Activated naive CD8-positive, alpha-beta T cell treated with anti-CD3 and anti-CD28 coated beads, Interleukin-2, amount 10 ng/mL, durations not matched to agents 7 days and 5 days (primary cell): ENCODE measurements around the gene RNF180. TPM values are rescaled to one million over a fixed set of nuclear protein-coding genes. Genes with fewer than 3 reads are reported as not detected.

ENCODE experiments used
- ATAC-seq: fragments of 150-1000 bp; cut with Tn5 transposase; one replicate; pipeline ENCODE4 v1.10.0; 2021; ENCODE audit warnings: low read depth, moderate library complexity
- POLR2A ChIA-PET: fragments of 350-600 bp; sonication (Branson Sonifier 250); formaldehyde crosslinking; loops from one replicate; lab custom pipeline; 2021; ENCODE audit warnings: antibody characterized with exemption; lab: Charles Lee
- DNase-seq: peaks from one replicate; pipeline ENCODE4 v3.0.0; 2021
- H3K27ac Mint-ChIP-seq: one replicate; pipeline ENCODE4 v1.8.0; 2022; ENCODE audit warnings: mild to moderate bottlenecking, mixed read lengths
- H3K27me3 Mint-ChIP-seq: one replicate; pipeline ENCODE4 v1.8.0; 2022; ENCODE audit warnings: mild to moderate bottlenecking, moderate library complexity, mixed read lengths
- H3K36me3 Mint-ChIP-seq: one replicate; pipeline ENCODE4 v1.8.0; 2021; ENCODE audit warnings: mild to moderate bottlenecking, mixed read lengths
- H3K4me1 Mint-ChIP-seq: one replicate; pipeline ENCODE4 v1.8.0; 2021; ENCODE audit warnings: mixed read lengths
- H3K4me3 Mint-ChIP-seq: one replicate; pipeline ENCODE4 v1.8.0; 2022; ENCODE audit warnings: mild to moderate bottlenecking, moderate library complexity, mixed read lengths
- H3K9me3 Mint-ChIP-seq: one replicate; pipeline ENCODE4 v1.8.0; 2021; ENCODE audit warnings: mixed read lengths
- total RNA-seq, 2 experiments: library from RNA; stranded (reverse); gene quantifications; one replicate each; pipeline ENCODE4 v1.2.3, GENCODE V29; 2021

Gene RNF180
- total RNA-seq, 2 experiments from 2014 or later = not detected

GRCh38 chr5:64417390-64417789 lies 251.7 kb downstream of the RNF180 start:
- Mint-ChIP-seq H3K4me1 (no peaks in the 10 kb centered on the region), H3K4me3 (no peak overlapping the region), H3K36me3 (no peaks in the 10 kb centered on the region), H3K27me3 (no peaks in the 10 kb centered on the region), H3K9me3 (peaks cover 5% of the 10 kb centered on the region), H3K27ac (no peak overlapping the region)
- ATAC-seq (no peak), DNase-seq (no peak)
- POLR2A ChIA-PET = no interaction called here

DNA sequence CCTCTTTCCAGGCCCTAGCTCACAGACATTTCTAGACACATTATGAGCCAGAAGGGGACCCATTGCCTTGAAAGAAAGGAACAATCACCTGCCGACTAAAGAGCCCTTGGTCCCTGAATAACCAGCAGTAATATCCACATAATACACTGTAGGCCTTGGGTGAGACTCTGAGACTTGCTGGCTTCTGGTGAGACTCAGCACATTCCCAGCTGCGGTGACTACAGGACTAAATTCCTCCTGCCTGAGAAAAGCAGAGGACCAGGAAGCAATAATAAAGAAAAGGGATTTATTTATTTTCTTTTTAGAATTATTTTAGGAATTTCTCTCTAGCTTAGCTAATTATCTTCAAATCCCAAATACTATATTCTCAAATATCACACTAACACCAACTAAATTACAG lies 252.4 kb downstream of the RNF180 start:
- no peaks in the 10 kb centered on the region for H3K27me3 Mint-ChIP-seq
- H3K9me3 Mint-ChIP-seq = peaks cover 5% of the 10 kb centered on the region
- H3K4me3 Mint-ChIP-seq = no peak overlapping the region
- H3K4me1 Mint-ChIP-seq = no peaks in the 10 kb centered on the region
- no peak overlapping the region for H3K27ac Mint-ChIP-seq
- POLR2A ChIA-PET = no interaction called here
- ATAC-seq = no peak
- no peak for DNase-seq
- no peaks in the 10 kb centered on the region for H3K36me3 Mint-ChIP-seq

Other genes starting within 250 kb of the RNF180 start
- not detected for gene HTR1A, start 203.4 kb upstream of the RNF180 start, total RNA-seq